Upper lobe of left lung (tissue), 4 donors: ENCODE results near the gene SEPTIN5.

ENCODE experiments used
- EP300 ChIP-seq, 4 donors: sonication (generic); formaldehyde crosslinking; IDR thresholded peaks; one replicate each; pipeline ENCODE4 v1.5.1; 2017; ENCODE audit warnings: antibody characterized with exemption in 4 of 4, control low read depth in 2 of 4
- POLR2A ChIP-seq, 4 donors: fragments of 450-650 bp; IDR thresholded peaks; one replicate each; pipeline ENCODE4 v1.5.1; 2016 to 2017; ENCODE audit warnings: antibody characterized with exemption in 4 of 4, mild to moderate bottlenecking in 2 of 4
- POLR2AphosphoS5 ChIP-seq, 2 donors: sonication (generic); formaldehyde crosslinking; IDR thresholded peaks; one replicate each; pipeline ENCODE4 v1.5.1; 2017; ENCODE audit warnings: antibody characterized with exemption in 2 of 2
- TF ChIP-seq, protein P1 (sequence below), 6 experiments: fragments of 450-650 bp in 4 of 6; fragments of 200-600 bp in 2 of 6; sonication (generic) in 2 of 6; IDR thresholded peaks; one replicate each; pipeline ENCODE4 v1.5.1; 2016 to 2019; ENCODE audit warnings: antibody characterized with exemption in 6 of 6

DNA sequence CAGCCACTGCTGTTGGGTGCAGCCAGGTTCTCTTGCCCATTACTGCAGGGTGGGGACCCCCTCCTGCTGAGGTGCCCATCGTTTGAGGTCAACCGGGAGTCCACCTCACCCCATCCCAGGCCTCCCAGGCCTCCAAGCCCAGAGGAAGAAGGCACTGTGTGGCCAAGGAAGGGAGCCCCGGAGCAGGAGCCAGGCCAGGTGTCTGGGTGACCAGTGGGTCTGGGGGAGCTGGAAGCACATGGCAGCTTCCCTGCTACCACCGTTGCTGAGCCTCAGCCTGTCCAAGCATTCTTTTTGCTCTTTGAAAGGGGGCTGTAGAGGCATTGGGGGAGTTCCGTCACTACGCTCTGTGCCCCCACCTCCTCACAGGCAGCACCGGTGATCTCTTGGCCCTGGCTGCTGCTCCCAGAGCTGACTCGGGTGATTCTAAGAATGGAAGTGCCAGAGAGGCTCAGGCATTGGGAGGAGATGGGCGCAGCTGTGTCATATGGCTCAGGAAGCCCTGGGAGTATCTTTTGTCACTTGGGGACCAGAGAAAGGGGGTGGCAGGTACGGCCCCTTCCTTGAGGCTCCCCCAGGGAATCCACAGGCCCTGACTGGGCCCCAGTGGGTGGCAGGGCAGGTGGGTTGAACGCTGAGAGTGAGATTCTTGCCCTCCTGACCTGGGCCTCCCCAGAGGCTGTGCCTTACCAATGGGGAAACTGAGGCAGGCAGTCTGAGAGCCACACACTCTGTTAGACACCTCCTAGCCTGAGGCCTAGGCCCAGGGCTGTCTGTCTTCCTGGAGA, 1.9 kb downstream of the SEPTIN5 start:
- TF ChIP-seq, protein P1, sequence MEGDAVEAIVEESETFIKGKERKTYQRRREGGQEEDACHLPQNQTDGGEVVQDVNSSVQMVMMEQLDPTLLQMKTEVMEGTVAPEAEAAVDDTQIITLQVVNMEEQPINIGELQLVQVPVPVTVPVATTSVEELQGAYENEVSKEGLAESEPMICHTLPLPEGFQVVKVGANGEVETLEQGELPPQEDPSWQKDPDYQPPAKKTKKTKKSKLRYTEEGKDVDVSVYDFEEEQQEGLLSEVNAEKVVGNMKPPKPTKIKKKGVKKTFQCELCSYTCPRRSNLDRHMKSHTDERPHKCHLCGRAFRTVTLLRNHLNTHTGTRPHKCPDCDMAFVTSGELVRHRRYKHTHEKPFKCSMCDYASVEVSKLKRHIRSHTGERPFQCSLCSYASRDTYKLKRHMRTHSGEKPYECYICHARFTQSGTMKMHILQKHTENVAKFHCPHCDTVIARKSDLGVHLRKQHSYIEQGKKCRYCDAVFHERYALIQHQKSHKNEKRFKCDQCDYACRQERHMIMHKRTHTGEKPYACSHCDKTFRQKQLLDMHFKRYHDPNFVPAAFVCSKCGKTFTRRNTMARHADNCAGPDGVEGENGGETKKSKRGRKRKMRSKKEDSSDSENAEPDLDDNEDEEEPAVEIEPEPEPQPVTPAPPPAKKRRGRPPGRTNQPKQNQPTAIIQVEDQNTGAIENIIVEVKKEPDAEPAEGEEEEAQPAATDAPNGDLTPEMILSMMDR (IDR thresholded peaks at IDR 0.05), result no peak
- TF ChIP-seq POLR2AphosphoS5 (IDR thresholded peaks at IDR 0.05), result no peak
- TF ChIP-seq EP300 (IDR thresholded peaks at IDR 0.05), result no peak
- TF ChIP-seq POLR2A (IDR thresholded peaks at IDR 0.05), result no peak
